MM.1S (cell line): ENCODE data around the gene EXOC3L4.

Source experiments
- DNase-seq: peaks from one replicate; pipeline ENCODE4 v3.0.0-alpha.2; 2015
- H2AFZ ChIP-seq: fragments of 300-600 bp; sonication (generic); 2 replicates; pipeline ENCODE4 v1.6.0; 2016; ENCODE audit warnings: antibody characterized with exemption, low read length
- H3F3A ChIP-seq: fragments of 300-600 bp; sonication (generic); 2 replicates; pipeline ENCODE4 v1.6.1; 2016; ENCODE audit warnings: mild to moderate bottlenecking, antibody characterized with exemption, low read length, moderate library complexity, mixed read lengths; ENCODE audit not compliant: insufficient read depth
- H3K27ac ChIP-seq: fragments of 300-600 bp; sonication (generic); 2 replicates; pipeline ENCODE4 v1.5.1; 2016; ENCODE audit warnings: mild to moderate bottlenecking, low read length
- H3K27me3 ChIP-seq: fragments of 300-600 bp; sonication (generic); replicated peaks from 2 replicates; pipeline ENCODE4 v1.6.0; 2016; ENCODE audit warnings: low read length; ENCODE audit not compliant: insufficient read depth
- H3K36me3 ChIP-seq: fragments of 300-600 bp; sonication (generic); replicated peaks from 2 replicates; pipeline ENCODE4 v1.6.1; 2016; ENCODE audit warnings: mild to moderate bottlenecking, low read length, mixed read lengths; ENCODE audit not compliant: insufficient read depth
- H3K4me1 ChIP-seq: fragments of 300-600 bp; sonication (generic); 2 replicates; pipeline ENCODE4 v1.6.1; 2016; ENCODE audit warnings: low read length, mixed read lengths
- H3K4me2 ChIP-seq: fragments of 300-600 bp; sonication (generic); 2 replicates; pipeline ENCODE4 v1.6.0; 2016; ENCODE audit warnings: low read depth, low read length
- H3K4me3 ChIP-seq: fragments of 300-600 bp; sonication (generic); 2 replicates; pipeline ENCODE4 v1.5.1; 2016; ENCODE audit warnings: low read length, mixed read lengths
- H3K79me2 ChIP-seq: fragments of 300-600 bp; sonication (generic); 2 replicates; pipeline ENCODE4 v1.6.1; 2016; ENCODE audit warnings: mixed run types, low read length, mixed read lengths
- H3K9ac ChIP-seq: fragments of 300-600 bp; sonication (generic); 2 replicates; pipeline ENCODE4 v1.6.1; 2016; ENCODE audit warnings: low read length, mixed read lengths
- H3K9me2 ChIP-seq: fragments of 300-600 bp; sonication (generic); replicated peaks from 2 replicates; pipeline ENCODE4 v1.6.1; 2016; ENCODE audit warnings: mild to moderate bottlenecking, low read length, mixed read lengths; ENCODE audit not compliant: insufficient read depth
- H3K9me3 ChIP-seq: fragments of 300-600 bp; sonication (generic); replicated peaks from 2 replicates; pipeline ENCODE4 v1.6.1; 2016; ENCODE audit warnings: mild to moderate bottlenecking, low read length, mixed read lengths; ENCODE audit not compliant: insufficient read depth
- H4K20me1 ChIP-seq: fragments of 300-600 bp; sonication (generic); 2 replicates; pipeline ENCODE4 v1.6.1; 2016; ENCODE audit warnings: mild to moderate bottlenecking, low read length, moderate library complexity, mixed read lengths; ENCODE audit not compliant: insufficient read depth
- CTCF ChIP-seq: fragments of 300-600 bp; sonication (generic); IDR thresholded peaks from 2 replicates; pipeline ENCODE4 v1.5.1; 2016; ENCODE audit warnings: antibody characterized with exemption, low read length, mixed read lengths
- EZH2 ChIP-seq: fragments of 300-600 bp; sonication (generic); optimal IDR thresholded peaks from 2 replicates; pipeline ENCODE3; 2017; ENCODE audit warnings: low read depth, mild to moderate bottlenecking, antibody characterized with exemption, low read length, mixed read lengths
- EZH2phosphoT487 ChIP-seq: fragments of 300-600 bp; sonication (generic); IDR thresholded peaks from 2 replicates; pipeline ENCODE4 v1.6.1; 2018; ENCODE audit warnings: antibody characterized with exemption, low read length

EXOC3L4 gene

GRCh38 chr14:103087343-103087835, 7.1 kb upstream of the EXOC3L4 start:
- H3K79me2 ChIP-seq = no peaks in the 10 kb centered on the region
- H3K9me3 ChIP-seq = no peaks in the 10 kb centered on the region
- H3F3A ChIP-seq = no peaks in the 10 kb centered on the region
- no peak for TF ChIP-seq EZH2phosphoT487
- no peak for TF ChIP-seq CTCF
- no peak for TF ChIP-seq EZH2
- no peaks in the 10 kb centered on the region for H3K9me2 ChIP-seq
- H3K36me3 ChIP-seq = no peaks in the 10 kb centered on the region
- DNase-seq = no peak
- H3K27me3 ChIP-seq = no peaks in the 10 kb centered on the region
- no peaks in the 10 kb centered on the region for H3K4me1 ChIP-seq
- no peak overlapping the region for H3K9ac ChIP-seq
- H2AFZ ChIP-seq = no peak overlapping the region
- H4K20me1 ChIP-seq = no peaks in the 10 kb centered on the region
- H3K4me2 ChIP-seq = no peak overlapping the region
- H3K4me3 ChIP-seq = no peak overlapping the region
- H3K27ac ChIP-seq = no peak overlapping the region

DNA sequence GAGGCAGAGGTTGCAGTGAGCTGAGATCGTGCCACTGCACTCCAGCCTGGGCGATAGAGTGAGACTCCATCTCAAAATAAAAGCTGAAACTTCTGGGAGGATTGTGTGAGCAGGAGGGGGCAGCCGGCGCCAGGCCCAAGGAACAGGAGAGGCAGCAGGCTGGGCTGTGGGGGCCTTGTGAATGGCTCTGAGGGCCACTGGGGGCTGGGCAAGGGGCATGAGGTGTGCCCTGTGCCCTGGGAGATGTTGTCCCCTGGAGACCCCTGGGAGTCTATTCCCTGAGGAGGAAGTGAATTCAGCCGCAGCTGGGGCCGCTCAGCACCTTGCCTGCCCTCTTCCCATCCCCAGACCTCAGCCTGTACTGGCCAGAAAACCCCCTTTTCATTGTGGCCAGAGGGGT, 5.6 kb upstream of the EXOC3L4 start:
- no peak overlapping the region for H3K4me2 ChIP-seq
- no peak for DNase-seq
- no peaks in the 10 kb centered on the region for H4K20me1 ChIP-seq
- no peak overlapping the region for H3K9ac ChIP-seq
- no peak for TF ChIP-seq CTCF
- H3K4me1 ChIP-seq = no peaks in the 10 kb centered on the region
- H2AFZ ChIP-seq = no peak overlapping the region
- no peaks in the 10 kb centered on the region for H3K9me3 ChIP-seq
- H3K9me2 ChIP-seq = no peaks in the 10 kb centered on the region
- H3F3A ChIP-seq = no peaks in the 10 kb centered on the region
- no peak overlapping the region for H3K4me3 ChIP-seq
- H3K27ac ChIP-seq = no peak overlapping the region
- H3K79me2 ChIP-seq = no peaks in the 10 kb centered on the region
- no peaks in the 10 kb centered on the region for H3K27me3 ChIP-seq
- H3K36me3 ChIP-seq = no peaks in the 10 kb centered on the region

DNA sequence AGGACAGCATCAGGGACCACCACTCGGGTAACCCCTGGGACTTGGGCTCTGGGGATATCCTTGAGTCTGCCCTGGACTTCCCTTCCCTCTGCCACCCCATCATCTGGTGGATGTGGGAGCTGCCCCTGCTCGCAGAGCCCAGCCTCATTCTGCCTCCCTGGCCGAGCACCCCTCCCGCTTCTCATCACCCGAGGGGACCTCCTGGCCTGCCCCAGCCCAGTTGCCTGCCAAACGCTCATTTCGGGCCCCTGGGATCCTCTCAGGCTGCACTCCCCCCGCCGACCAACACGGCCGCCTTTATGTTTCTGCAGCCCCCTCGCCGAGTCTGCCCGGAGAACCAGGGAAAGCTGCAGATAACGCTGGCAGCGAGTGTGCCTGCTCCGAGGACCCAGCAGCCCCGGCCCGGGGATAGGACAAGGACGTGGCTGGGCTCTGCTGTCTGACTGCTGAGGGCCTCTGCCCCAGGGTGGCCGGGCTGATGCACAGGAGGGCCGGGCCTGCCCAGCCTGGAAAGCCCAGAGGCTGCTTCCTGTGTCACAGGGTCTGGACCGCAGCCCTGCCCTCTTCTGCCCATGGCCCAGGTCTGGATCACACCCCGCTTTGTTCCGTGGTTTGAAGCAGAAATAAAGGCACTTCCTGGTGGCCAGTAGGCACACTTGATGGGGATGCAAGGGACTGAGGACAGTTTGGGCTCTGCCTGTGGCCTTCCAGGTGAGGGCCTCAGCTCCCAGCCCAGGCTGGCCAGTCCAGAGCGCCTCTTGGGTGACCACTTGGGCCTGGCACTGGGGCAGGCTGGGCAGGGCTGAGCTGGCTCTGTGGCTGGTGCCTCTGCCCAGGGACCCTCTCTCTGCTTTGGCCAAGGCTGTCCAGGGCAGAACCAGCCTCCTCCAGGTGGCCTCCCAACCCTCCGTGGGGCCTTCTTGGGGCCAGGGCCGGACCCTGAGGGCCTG, 4.9 kb upstream of the EXOC3L4 start:
- no peak for DNase-seq
- Histone ChIP-seq H3F3A (no peaks in the 10 kb centered on the region), H3K4me2 (no peak overlapping the region), H3K36me3 (no peaks in the 10 kb centered on the region), H3K79me2 (no peaks in the 10 kb centered on the region), H2AFZ (no peak overlapping the region), H3K4me3 (no peak overlapping the region), H3K9ac (no peak overlapping the region), H4K20me1 (no peaks in the 10 kb centered on the region), H3K9me3 (no peaks in the 10 kb centered on the region), H3K27me3 (no peaks in the 10 kb centered on the region), H3K9me2 (no peaks in the 10 kb centered on the region), H3K27ac (no peak overlapping the region), H3K4me1 (no peaks in the 10 kb centered on the region)
- TF ChIP-seq EZH2 = no peak
- TF ChIP-seq CTCF = no peak
